Kidney epithelial cell (primary cell): Measurements from ENCODE around the gene PTCH2. TPM values are rescaled to one million over a fixed set of nuclear protein-coding genes. Genes with fewer than 3 reads are reported as not detected.
A peak's percentile ranks its signal among the peaks of the same experiment; 100 is the strongest.
"Not testable (repeated sequence)": the region's sequence is repeated elsewhere in the genome, so short reads cannot be mapped to it uniquely, and the experiment has no call there.

Experiments used
- DNase-seq: peaks from one replicate; pipeline ENCODE4 v3.0.0-alpha.2; 2010; ENCODE audit warnings: low read depth
- H3K27me3 ChIP-seq: 2 replicates; pipeline ENCODE4 v1.6.0; 2011; ENCODE audit warnings: low read length; ENCODE audit not compliant: control insufficient read depth, insufficient read depth
- H3K36me3 ChIP-seq: 2 replicates; pipeline ENCODE4 v1.5.1; 2011; ENCODE audit warnings: low read length; ENCODE audit not compliant: control insufficient read depth, insufficient read depth
- H3K4me3 ChIP-seq: 2 replicates; pipeline ENCODE4 v1.5.1; 2011; ENCODE audit warnings: low read depth, mild to moderate bottlenecking, control low read depth, low read length
- total RNA-seq: library from RNA; depleted of rRNA; stranded (reverse); fragments of >200 nt; gene quantifications from 2 replicates; pipeline ENCODE4 v1.2.3, GENCODE V29; 2015
- TF ChIP-seq, protein P1 (sequence below): IDR thresholded peaks from 2 replicates; pipeline ENCODE4 v1.5.1; 2011; ENCODE audit warnings: mild to moderate bottlenecking, moderate library complexity, low read length, control low read depth, inconsistent platforms; ENCODE audit not compliant: insufficient read depth, poor library complexity, severe bottlenecking

Gene PTCH2
- total RNA-seq, 1 donor from 2014 or later = 0.38 TPM

DNA sequence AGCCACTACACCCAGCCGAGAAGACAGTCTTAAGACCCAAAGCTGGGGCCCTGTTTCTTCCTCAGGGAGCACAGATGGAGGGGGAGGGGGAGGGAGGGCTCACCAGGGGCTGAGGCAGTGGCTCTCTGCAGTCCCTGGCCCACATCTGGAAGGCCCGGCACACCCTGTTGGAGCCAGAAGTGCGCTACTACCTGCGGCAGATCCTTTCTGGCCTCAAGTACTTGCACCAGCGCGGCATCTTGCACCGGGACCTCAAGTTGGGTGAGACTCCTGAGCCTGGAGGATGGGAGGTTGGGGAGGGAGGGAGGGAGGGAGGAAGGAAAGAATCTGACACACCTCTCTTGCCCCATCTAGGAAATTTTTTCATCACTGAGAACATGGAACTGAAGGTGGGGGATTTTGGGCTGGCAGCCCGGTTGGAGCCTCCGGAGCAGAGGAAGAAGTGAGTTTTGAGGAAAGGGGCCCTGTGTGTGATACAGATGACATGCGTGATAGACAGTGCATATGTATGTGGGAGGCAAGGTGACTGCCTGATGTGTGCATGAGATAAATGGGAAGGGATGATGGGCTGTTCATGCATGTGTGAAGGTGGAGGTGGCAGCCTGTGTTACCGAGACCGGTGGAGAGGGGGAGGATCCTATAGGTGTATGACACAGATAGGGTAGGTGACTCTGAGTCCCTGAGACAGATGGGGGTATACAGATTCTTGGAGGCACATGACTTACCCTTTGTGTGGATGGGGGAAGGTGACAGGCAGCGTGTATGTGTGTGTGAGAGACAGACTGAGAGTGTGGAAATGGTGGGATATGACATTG lies 41.4 kb downstream of the PTCH2 start:
- H3K4me3 ChIP-seq = peak overlapping the region; percentile 37
- H3K36me3 ChIP-seq = peaks cover 11% of the 10 kb centered on the region
- DNase-seq = no peak

GRCh38 chr1:44799770-44800584 lies 43.1 kb downstream of the PTCH2 start, which contains the start of gene PLK3:
Gene PLK3, plus strand, starts transcription at chr1:44800377. Its CDS starts 87 bp downstream, at chr1:44800464.
- peaks cover 8% of the 10 kb centered on the region for H3K36me3 ChIP-seq
- peak; percentile 76 for DNase-seq

More for the DNA sequence above, 41.4 kb downstream of the PTCH2 start:
- TF ChIP-seq, protein P1, sequence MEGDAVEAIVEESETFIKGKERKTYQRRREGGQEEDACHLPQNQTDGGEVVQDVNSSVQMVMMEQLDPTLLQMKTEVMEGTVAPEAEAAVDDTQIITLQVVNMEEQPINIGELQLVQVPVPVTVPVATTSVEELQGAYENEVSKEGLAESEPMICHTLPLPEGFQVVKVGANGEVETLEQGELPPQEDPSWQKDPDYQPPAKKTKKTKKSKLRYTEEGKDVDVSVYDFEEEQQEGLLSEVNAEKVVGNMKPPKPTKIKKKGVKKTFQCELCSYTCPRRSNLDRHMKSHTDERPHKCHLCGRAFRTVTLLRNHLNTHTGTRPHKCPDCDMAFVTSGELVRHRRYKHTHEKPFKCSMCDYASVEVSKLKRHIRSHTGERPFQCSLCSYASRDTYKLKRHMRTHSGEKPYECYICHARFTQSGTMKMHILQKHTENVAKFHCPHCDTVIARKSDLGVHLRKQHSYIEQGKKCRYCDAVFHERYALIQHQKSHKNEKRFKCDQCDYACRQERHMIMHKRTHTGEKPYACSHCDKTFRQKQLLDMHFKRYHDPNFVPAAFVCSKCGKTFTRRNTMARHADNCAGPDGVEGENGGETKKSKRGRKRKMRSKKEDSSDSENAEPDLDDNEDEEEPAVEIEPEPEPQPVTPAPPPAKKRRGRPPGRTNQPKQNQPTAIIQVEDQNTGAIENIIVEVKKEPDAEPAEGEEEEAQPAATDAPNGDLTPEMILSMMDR = no peak
- no peaks in the 10 kb centered on the region for H3K27me3 ChIP-seq

GRCh38 chr1:44798481-44799365 lies 44.3 kb downstream of the PTCH2 start:
- TF ChIP-seq, protein P1 = no peak

More at GRCh38 chr1:44799770-44800584, 43.1 kb downstream of the PTCH2 start, which contains the start of gene PLK3:
- Histone ChIP-seq H3K4me3 (peak within 1 kb of the TSS; percentile 70), H3K27me3 (no peaks in the 10 kb centered on the region)
- TF ChIP-seq, protein P1 = peak; percentile 98

GRCh38 chr1:44797886-44798285 lies 45.2 kb downstream of the PTCH2 start:
- H3K36me3 ChIP-seq, H3K27me3 ChIP-seq, DNase-seq, H3K4me3 ChIP-seq: not testable (repeated sequence)

More at GRCh38 chr1:44798481-44799365, 44.3 kb downstream of the PTCH2 start:
- no peak overlapping the region for H3K4me3 ChIP-seq
- H3K36me3 ChIP-seq = peaks cover 6% of the 10 kb centered on the region
- no peaks in the 10 kb centered on the region for H3K27me3 ChIP-seq
- no peak for DNase-seq

DNA sequence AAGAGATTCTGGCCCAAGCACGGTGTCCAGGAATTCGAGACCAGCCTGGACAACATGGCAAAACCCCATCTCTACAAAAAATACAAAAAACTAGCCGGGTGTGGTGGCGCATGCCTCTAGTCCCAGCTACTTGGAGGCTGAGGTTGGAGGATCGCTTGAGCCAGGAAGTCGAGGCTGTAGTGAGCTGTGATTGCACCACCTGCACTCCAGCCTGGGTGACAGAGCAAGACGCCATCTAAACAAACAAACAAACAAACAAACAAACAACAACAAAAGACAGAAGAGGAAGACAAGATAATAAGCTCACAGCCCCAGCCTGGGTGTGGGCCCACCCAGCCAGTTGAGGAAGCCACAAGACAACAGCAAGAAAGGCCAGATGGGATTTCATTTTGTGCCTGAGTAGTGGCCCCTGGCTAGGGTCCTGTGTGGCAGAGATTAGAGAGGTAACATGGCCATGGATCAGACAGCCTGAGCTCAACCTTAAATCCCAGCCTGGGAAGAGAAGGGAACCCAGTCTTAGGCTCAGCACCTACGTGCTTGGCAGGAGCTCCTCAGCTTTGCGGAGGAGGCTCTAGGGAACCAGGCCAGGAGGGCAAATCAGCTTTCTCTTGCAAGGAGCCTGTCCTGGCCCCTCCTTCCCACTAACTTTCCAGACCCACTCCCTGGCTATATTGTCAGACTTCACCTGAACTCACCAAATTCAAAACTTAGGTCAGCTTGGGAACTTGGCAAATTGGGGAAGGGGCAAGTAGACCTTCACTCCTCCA lies 50.1 kb downstream of the PTCH2 start:
- Histone ChIP-seq H3K27me3 (no peaks in the 10 kb centered on the region), H3K4me3 (no peak overlapping the region), H3K36me3 (no peaks in the 10 kb centered on the region)
- DNase-seq = no peak
- TF ChIP-seq, protein P1 = no peak
